HepG2 (cell line): ENCODE results near the gene FAF1. TPM values are rescaled to one million over a fixed set of nuclear protein-coding genes. Genes with fewer than 3 reads are reported as not detected.
A peak's percentile ranks its signal among the peaks of the same experiment; 100 is the strongest.

Experiments used
- ATAC-seq: fragments of 200-7000 bp; cut with Tn5 transposase; 3 replicates; pipeline ENCODE4 v1.9.1; 2020; ENCODE audit warnings: mild to moderate bottlenecking, moderate library complexity
- BruUV-seq: library from RNA; stranded (reverse); fragments of 400-500 nt; replicated peaks from 2 replicates; lab custom pipeline; 2021; lab: Mats Ljungman, UMichigan
- CTCF ChIA-PET: fragments of 300-600 bp; formaldehyde crosslinking; extraction: SDS; loops from one replicate; lab custom pipeline; 2021; ENCODE audit warnings: low total read pairs, inconsistent platforms, low intra/inter-chr PET ratio; lab: Yijun Ruan, JAX
- POLR2A ChIA-PET: fragments of 350-600 bp; sonication (Branson Sonifier 250); formaldehyde crosslinking; loops from one replicate; lab custom pipeline; 2020; ENCODE audit warnings: antibody characterized with exemption, inconsistent platforms; lab: Yijun Ruan, JAX
- DNase-seq: peaks from one replicate; pipeline ENCODE4 v3.0.0-alpha.2; 2015; ENCODE audit warnings: low spot score
- FAIRE-seq: peaks from 3 replicates; lab custom pipeline; 2011; peaks lifted over from hg19 to GRCh38; lab: Jason Lieb, UNC
- H2AFZ ChIP-seq: one replicate; pipeline ENCODE4 v1.6.1; 2011; ENCODE audit warnings: low read length, inconsistent platforms
- H3K27ac ChIP-seq: fragments of 300-600 bp; 3 replicates; pipeline ENCODE4 v1.8.0; 2011; ENCODE audit warnings: mixed run types, mild to moderate bottlenecking, mixed read lengths, low read length, inconsistent platforms; ENCODE audit not compliant: insufficient read depth; ENCODE audit errors: extremely low read length
- H3K27me3 ChIP-seq, 2 experiments: fragments of 200-600 bp in 1 of 2; 2 replicates in 1 of 2; 3 replicates in 1 of 2; pipeline versions ENCODE4 v1.6.0 to v1.8.0; 2011; ENCODE audit warnings: low read length in 2 of 2, mild to moderate bottlenecking in 2 of 2, moderate library complexity in 2 of 2, inconsistent platforms in 1 of 2; ENCODE audit not compliant: insufficient read depth in 2 of 2, control insufficient read depth in 1 of 2
- H3K36me3 ChIP-seq, 2 experiments: fragments of 200-600 bp in 1 of 2; replicated peaks in 1 of 2; 2 replicates in 1 of 2; 3 replicates in 1 of 2; pipeline versions ENCODE4 v1.5.1 to v1.8.0; 2011; ENCODE audit warnings: low read length in 2 of 2, inconsistent platforms in 1 of 2; ENCODE audit not compliant: insufficient read depth in 2 of 2, control insufficient read depth in 1 of 2
- H3K4me1 ChIP-seq: 2 replicates; pipeline ENCODE4 v1.5.1; 2012; ENCODE audit warnings: low read length, inconsistent platforms; ENCODE audit not compliant: insufficient read depth
- H3K4me2 ChIP-seq: 2 replicates; pipeline ENCODE4 v1.6.0; 2011; ENCODE audit warnings: low read depth, low read length, inconsistent platforms
- H3K4me3 ChIP-seq, 3 experiments: fragments of 200-600 bp in 1 of 3; sonication (generic), shearing (Covaris generic) in 1 of 3; replicated peaks in 1 of 3; 2 replicates each; pipeline ENCODE4 v1.5.1; 2011 to 2016; ENCODE audit warnings: low read length in 3 of 3, inconsistent platforms in 2 of 3, low read depth in 2 of 3, mild to moderate bottlenecking in 2 of 3, control low read depth in 1 of 3, mixed read lengths in 1 of 3; ENCODE audit not compliant: insufficient read depth in 1 of 3
- H3K79me2 ChIP-seq: one replicate; pipeline ENCODE4 v1.6.1; 2011; ENCODE audit warnings: low read length, inconsistent platforms; ENCODE audit not compliant: insufficient read depth
- H3K9ac ChIP-seq: 2 replicates; pipeline ENCODE4 v1.6.0; 2011; ENCODE audit warnings: mild to moderate bottlenecking, low read depth, low read length, inconsistent platforms; ENCODE audit not compliant: insufficient read depth
- H3K9me3 ChIP-seq: 2 replicates; pipeline ENCODE4 v1.5.1; 2012; ENCODE audit warnings: mild to moderate bottlenecking, low read length
- H4K20me1 ChIP-seq: 2 replicates; pipeline ENCODE4 v1.6.0; 2011; ENCODE audit warnings: inconsistent platforms, mild to moderate bottlenecking, low read length, moderate library complexity; ENCODE audit not compliant: insufficient read depth
- AHDC1 ChIP-seq: sonication (generic); formaldehyde crosslinking; IDR thresholded peaks from 2 replicates; pipeline ENCODE4 v1.5.1; 2020; ENCODE audit warnings: mild to moderate bottlenecking, missing genetic modification reagents, borderline replicate concordance
- BATF2 ChIP-seq: sonication (generic); formaldehyde crosslinking; IDR thresholded peaks from 2 replicates; pipeline ENCODE4 v1.8.0; 2022; ENCODE audit warnings: mild to moderate bottlenecking, missing genetic modification reagents, moderate library complexity
- HNRNPUL1 ChIP-seq: fragments of 200-400 bp; formaldehyde crosslinking; IDR thresholded peaks from 2 replicates; pipeline ENCODE4 v1.6.1; 2017; ENCODE audit warnings: low read depth, mild to moderate bottlenecking, low read length, moderate library complexity
- NFE2L2 ChIP-seq: fragments of 150-350 bp; IDR thresholded peaks from 2 replicates; pipeline ENCODE4 v1.6.1; 2014; ENCODE audit warnings: low read length
- ZFP90 ChIP-seq: sonication (generic); formaldehyde crosslinking; IDR thresholded peaks from 2 replicates; pipeline ENCODE4 v1.8.0; 2022; ENCODE audit warnings: missing genetic modification reagents, mild to moderate bottlenecking, inconsistent platforms, borderline replicate concordance
- WGBS: methylation state at CpG from one replicate; pipeline ENCODE4 v1.1.6; 2017; ENCODE audit warnings: low lambda C conversion rate; 5-methylcytosine and 5-hydroxymethylcytosine counted together
- in situ Hi-C: cut with HindIII; loops from 2 replicates; pipeline ENCODE4 v1.10.0; 2017; ENCODE audit warnings: low pct_unique_long_range_greater_than_20kb; ENCODE audit not compliant: extremely low pct_ligation_motif_present
- intact Hi-C: fragments of 100-400 bp; cut with micrococcal nuclease; formaldehyde crosslinking; loops from one replicate; pipeline ENCODE4 v1.10.0; 2022; ENCODE audit not compliant: unreplicated experiment
- polyA plus RNA-seq, 8 experiments: library from polyadenylated mRNA; depleted of rRNA in 3 of 8; stranded (reverse) in 7 of 8; unstranded in 1 of 8; fragments of >200 nt; fragmentation: Illumina TruSeq in 4 of 8; extraction: Trizol in 4 of 8; gene quantifications; 2 replicates each; pipeline versions ENCODE4 v1.2.1 to v1.2.3, GENCODE V29; 2011 to 2016; ENCODE audit warnings: low read depth in 4 of 8, missing spikeins in 1 of 8, mixed read lengths in 1 of 8; ENCODE audit not compliant: insufficient read depth in 1 of 8
- total RNA-seq, 5 experiments: library from RNA; depleted of rRNA; stranded (reverse); fragments of >200 nt; fragmentation: Illumina TruSeq; extraction: Trizol; gene quantifications; 2 replicates each; pipeline ENCODE4 v1.2.3, GENCODE V29; 2016; ENCODE audit warnings: low read depth in 1 of 5
- TF ChIP-seq, protein P1 (sequence below): sonication (generic); formaldehyde crosslinking; IDR thresholded peaks from 2 replicates; pipeline ENCODE4 v1.4.0; 2020; ENCODE audit warnings: missing genetic modification reagents, low read depth, mild to moderate bottlenecking, borderline replicate concordance
- TF ChIP-seq, protein P2 (sequence below): sonication (generic); formaldehyde crosslinking; IDR thresholded peaks from 2 replicates; pipeline ENCODE4 v1.5.1; 2020; ENCODE audit warnings: mild to moderate bottlenecking, missing genetic modification reagents, moderate library complexity

Gene FAF1
- total and polyA plus RNA-seq, 2 of the 13 experiments (the other 11 are each of a cell fraction or from before 2014, with no cell fraction given): 19.4 to 63.3 TPM

DNA sequence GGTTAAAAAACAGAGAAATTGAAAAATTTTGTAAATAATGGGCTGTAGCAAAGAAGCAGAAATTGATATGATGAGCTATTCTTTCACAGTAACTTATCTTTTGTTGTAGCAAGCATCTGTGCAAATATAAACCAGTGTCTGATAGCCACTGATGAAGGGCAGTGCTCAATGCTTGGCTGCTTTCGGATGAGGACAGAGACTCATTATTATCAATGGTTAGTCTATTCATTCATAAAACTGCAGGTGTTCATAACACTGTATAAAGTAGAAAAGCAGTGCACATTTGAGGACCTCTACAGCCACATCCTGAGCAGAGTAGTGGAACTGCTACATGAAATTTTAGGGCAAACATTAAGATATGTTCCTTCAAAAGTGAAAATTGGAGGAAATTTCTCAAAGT lies 107.2 kb downstream of the FAF1 start:
- peaks cover 4% of the 10 kb centered on the region for H3K79me2 ChIP-seq
- WGBS: 56% methylated on average over 1 of the region's 1 CpG
- ATAC-seq: peak; percentile 77
- TF ChIP-seq, protein P1, sequence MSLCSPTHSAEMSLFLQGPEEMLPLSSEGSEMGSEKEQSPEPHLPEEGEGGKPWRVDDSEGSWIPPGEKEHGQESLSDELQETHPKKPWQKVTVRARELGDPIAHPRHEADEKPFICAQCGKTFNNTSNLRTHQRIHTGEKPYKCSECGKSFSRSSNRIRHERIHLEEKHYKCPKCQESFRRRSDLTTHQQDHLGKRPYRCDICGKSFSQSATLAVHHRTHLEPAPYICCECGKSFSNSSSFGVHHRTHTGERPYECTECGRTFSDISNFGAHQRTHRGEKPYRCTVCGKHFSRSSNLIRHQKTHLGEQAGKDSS (CRISPR knock-in tag): no peak
- TF ChIP-seq ZFP90 (CRISPR knock-in tag) (no peak), NFE2L2 (no peak), AHDC1 (no peak), BATF2 (no peak), HNRNPUL1 (0 out of 2 replicates have a peak, but pooled peaks have one; percentile 20)
- TF ChIP-seq, protein P2, sequence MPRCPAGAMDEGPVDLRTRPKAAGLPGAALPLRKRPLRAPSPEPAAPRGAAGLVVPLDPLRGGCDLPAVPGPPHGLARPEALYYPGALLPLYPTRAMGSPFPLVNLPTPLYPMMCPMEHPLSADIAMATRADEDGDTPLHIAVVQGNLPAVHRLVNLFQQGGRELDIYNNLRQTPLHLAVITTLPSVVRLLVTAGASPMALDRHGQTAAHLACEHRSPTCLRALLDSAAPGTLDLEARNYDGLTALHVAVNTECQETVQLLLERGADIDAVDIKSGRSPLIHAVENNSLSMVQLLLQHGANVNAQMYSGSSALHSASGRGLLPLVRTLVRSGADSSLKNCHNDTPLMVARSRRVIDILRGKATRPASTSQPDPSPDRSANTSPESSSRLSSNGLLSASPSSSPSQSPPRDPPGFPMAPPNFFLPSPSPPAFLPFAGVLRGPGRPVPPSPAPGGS (CRISPR knock-in tag): no peak
- TF ChIP-seq, all 625 proteins: peak for 1
- Histone ChIP-seq H2AFZ (no peak overlapping the region), H3K4me1 (peaks cover 58% of the 10 kb centered on the region), H3K4me3 (peak overlapping the region; percentile 12 to 37 (median 30); a peak in 5 of 6 replicates), H3K27me3 (no peaks in the 10 kb centered on the region), H3K4me2 (peak overlapping the region; percentile 67), H3K9me3 (no peaks in the 10 kb centered on the region), H4K20me1 (no peaks in the 10 kb centered on the region), H3K9ac (peak overlapping the region; percentile 50), H3K27ac (peak overlapping the region; percentile 75), H3K36me3 (no peaks in the 10 kb centered on the region)
- ChIA-PET POLR2A (no interaction called here), CTCF (no interaction called here)
- DNase-seq (no peak), FAIRE-seq (peak; percentile 12)
- intact Hi-C loops: loop anchor here (10.0 kb wide), 1 partner anchor 78 kb away; no protein-coding TSS in a partner anchor
- BruUV-seq: no TSS peak
- in situ Hi-C loops: no loop called here
